Body of pancreas (tissue), 4 donors: Measurements from ENCODE around the gene DENND10.

ENCODE experiments used
- CTCF ChIP-seq, 7 experiments: fragments of 450-650 bp in 4 of 7; fragments of 200-600 bp in 3 of 7; sonication (generic) in 3 of 7; IDR thresholded peaks; one replicate each; pipeline ENCODE4 v1.5.1; 2016 to 2019; ENCODE audit warnings: antibody characterized with exemption in 7 of 7
- POLR2A ChIP-seq, 3 donors: fragments of 450-650 bp; IDR thresholded peaks; one replicate each; pipeline ENCODE4 v1.6.1; 2016; ENCODE audit warnings: antibody characterized with exemption in 3 of 3, mild to moderate bottlenecking in 2 of 3

- TF ChIP-seq CTCF (IDR thresholded peaks at IDR 0.05) (no peak), POLR2A (IDR thresholded peaks at IDR 0.05) (no peak)
Observed at GRCh38 chr10:119119400-119119799, 15.5 kb downstream of the DENND10 start.
